HepG2 (cell line): ENCODE measurements around the gene VGLL4. TPM values are rescaled to one million over a fixed set of nuclear protein-coding genes. Genes with fewer than 3 reads are reported as not detected.

Source experiments
- ATF4 ChIP-seq, 2 experiments: fragments of 450-650 bp in 1 of 2; sonication (generic) in 1 of 2; formaldehyde crosslinking; IDR thresholded peaks; 2 replicates each; pipeline versions ENCODE4 v1.5.0 to v1.8.0; 2020 to 2022; ENCODE audit warnings: mild to moderate bottlenecking in 1 of 2, missing genetic modification reagents in 1 of 2
- ATF7 ChIP-seq, 2 experiments: fragments of 450-650 bp in 1 of 2; sonication (generic) in 1 of 2; formaldehyde crosslinking in 1 of 2; IDR thresholded peaks; 2 replicates each; pipeline versions ENCODE4 v1.4.0 to v1.6.1; 2016 to 2020; ENCODE audit warnings: antibody characterized with exemption in 1 of 2, mild to moderate bottlenecking in 1 of 2, missing genetic modification reagents in 1 of 2
- CENPBD1 ChIP-seq: sonication (generic); formaldehyde crosslinking; IDR thresholded peaks from 2 replicates; pipeline ENCODE4 v1.8.0; 2022; ENCODE audit warnings: missing genetic modification reagents, low read depth, mild to moderate bottlenecking, borderline replicate concordance
- GABPA ChIP-seq, 2 experiments: IDR thresholded peaks; 2 replicates each; pipeline ENCODE4 v1.6.1; 2011 to 2016; ENCODE audit warnings: low read depth in 2 of 2, low read length in 1 of 2, missing biosample characterization in 1 of 2, missing genetic modification characterization in 1 of 2
- HNRNPLL ChIP-seq: fragments of 200-400 bp; formaldehyde crosslinking; IDR thresholded peaks from 2 replicates; pipeline ENCODE4 v1.6.1; 2017; ENCODE audit warnings: mild to moderate bottlenecking, low read depth, low read length; ENCODE audit not compliant: poor library complexity, severe bottlenecking
- KLF16 ChIP-seq, 2 experiments: sonication (generic) in 1 of 2; formaldehyde crosslinking in 1 of 2; IDR thresholded peaks; 2 replicates each; pipeline versions ENCODE4 v1.6.1 to v1.8.0; 2016 to 2023; ENCODE audit warnings: missing genetic modification reagents in 2 of 2, missing compliant biosample characterization in 1 of 2
- MXD1 ChIP-seq: sonication (generic); formaldehyde crosslinking; IDR thresholded peaks from 2 replicates; pipeline ENCODE4 v1.4.0; 2020; ENCODE audit warnings: mild to moderate bottlenecking, missing genetic modification reagents
- NCOA2 ChIP-seq: sonication (generic); formaldehyde crosslinking; IDR thresholded peaks from 2 replicates; pipeline ENCODE4 v1.8.0; 2022; ENCODE audit warnings: inconsistent platforms
- NR1H2 ChIP-seq: sonication (generic); formaldehyde crosslinking; IDR thresholded peaks from 2 replicates; pipeline ENCODE4 v1.8.1; 2022; ENCODE audit warnings: low read depth, missing genetic modification reagents, borderline replicate concordance
- NR2F1 ChIP-seq, 2 experiments: fragments of 450-650 bp in 1 of 2; formaldehyde crosslinking in 1 of 2; IDR thresholded peaks; 2 replicates each; pipeline versions ENCODE4 v1.5.0 to v1.6.1; 2016 to 2020; ENCODE audit warnings: mild to moderate bottlenecking in 1 of 2, missing compliant biosample characterization in 1 of 2, missing genetic modification reagents in 1 of 2, moderate library complexity in 1 of 2
- PAX8 ChIP-seq: sonication (generic); formaldehyde crosslinking; IDR thresholded peaks from 2 replicates; pipeline ENCODE4 v1.8.0; 2022; ENCODE audit warnings: mild to moderate bottlenecking, missing genetic modification reagents, borderline replicate concordance
- POLR2AphosphoS5 ChIP-seq: IDR thresholded peaks from 2 replicates; pipeline ENCODE4 v1.6.1; 2012; ENCODE audit warnings: low read depth, low read length
- SOX6 ChIP-seq, 2 experiments: fragments of 450-650 bp in 1 of 2; sonication (generic) in 1 of 2; formaldehyde crosslinking in 1 of 2; IDR thresholded peaks; 2 replicates each; pipeline versions ENCODE4 v1.4.0 to v1.6.1; 2017 to 2020; ENCODE audit warnings: antibody characterized with exemption in 1 of 2, mild to moderate bottlenecking in 1 of 2, missing genetic modification reagents in 1 of 2
- YEATS4 ChIP-seq: sonication (generic); formaldehyde crosslinking; IDR thresholded peaks from 2 replicates; pipeline ENCODE4 v1.4.0; 2020; ENCODE audit warnings: missing genetic modification reagents, borderline replicate concordance
- ZC3H13 ChIP-seq: sonication (generic); formaldehyde crosslinking; IDR thresholded peaks from 2 replicates; pipeline ENCODE4 v1.8.1; 2023; ENCODE audit warnings: mild to moderate bottlenecking, missing genetic modification reagents, moderate library complexity
- ZNF20 ChIP-seq: sonication (generic); formaldehyde crosslinking; IDR thresholded peaks from 2 replicates; pipeline ENCODE4 v1.4.0; 2020; ENCODE audit warnings: mild to moderate bottlenecking, moderate library complexity, missing genetic modification reagents
- ZNF232 ChIP-seq: sonication (generic); formaldehyde crosslinking; IDR thresholded peaks from 2 replicates; pipeline ENCODE4 v1.4.0; 2020; ENCODE audit warnings: missing genetic modification reagents, borderline replicate concordance
- ZNF282 ChIP-seq: fragments of 450-650 bp; IDR thresholded peaks from 2 replicates; pipeline ENCODE4 v1.6.1; 2018; ENCODE audit not compliant: partially characterized antibody
- ZNF430 ChIP-seq: sonication (generic); formaldehyde crosslinking; IDR thresholded peaks from 2 replicates; pipeline ENCODE4 v1.9.0; 2021; ENCODE audit warnings: mild to moderate bottlenecking, missing genetic modification reagents
- ZNF567 ChIP-seq: sonication (generic); formaldehyde crosslinking; IDR thresholded peaks from 2 replicates; pipeline ENCODE4 v1.8.1; 2023; ENCODE audit warnings: mild to moderate bottlenecking, missing genetic modification reagents, borderline replicate concordance
- ZNF790 ChIP-seq: sonication (generic); formaldehyde crosslinking; IDR thresholded peaks from 2 replicates; pipeline ENCODE4 v1.8.0; 2022; ENCODE audit warnings: missing genetic modification reagents, mild to moderate bottlenecking, borderline replicate concordance
- ZNF800 ChIP-seq: sonication (generic); formaldehyde crosslinking; IDR thresholded peaks from 2 replicates; pipeline ENCODE4 v1.4.0; 2020; ENCODE audit warnings: missing genetic modification reagents
- polyA plus RNA-seq, 8 experiments: library from polyadenylated mRNA; depleted of rRNA in 3 of 8; stranded (reverse) in 7 of 8; unstranded in 1 of 8; fragments of >200 nt; fragmentation: Illumina TruSeq in 4 of 8; extraction: Trizol in 4 of 8; gene quantifications; 2 replicates each; pipeline versions ENCODE4 v1.2.1 to v1.2.3, GENCODE V29; 2011 to 2016; ENCODE audit warnings: low read depth in 4 of 8, missing spikeins in 1 of 8, mixed read lengths in 1 of 8; ENCODE audit not compliant: insufficient read depth in 1 of 8
- total RNA-seq, 5 experiments: library from RNA; depleted of rRNA; stranded (reverse); fragments of >200 nt; fragmentation: Illumina TruSeq; extraction: Trizol; gene quantifications; 2 replicates each; pipeline ENCODE4 v1.2.3, GENCODE V29; 2016; ENCODE audit warnings: low read depth in 1 of 5
- TF ChIP-seq, protein P1 (sequence below): sonication (generic); formaldehyde crosslinking; IDR thresholded peaks from 2 replicates; pipeline ENCODE4 v1.4.0; 2020; ENCODE audit warnings: missing genetic modification reagents

Gene VGLL4
- total and polyA plus RNA-seq, 2 of the 13 experiments (the other 11 are each of a cell fraction or from before 2014, with no cell fraction given) = 23.2 to 39.0 TPM

DNA sequence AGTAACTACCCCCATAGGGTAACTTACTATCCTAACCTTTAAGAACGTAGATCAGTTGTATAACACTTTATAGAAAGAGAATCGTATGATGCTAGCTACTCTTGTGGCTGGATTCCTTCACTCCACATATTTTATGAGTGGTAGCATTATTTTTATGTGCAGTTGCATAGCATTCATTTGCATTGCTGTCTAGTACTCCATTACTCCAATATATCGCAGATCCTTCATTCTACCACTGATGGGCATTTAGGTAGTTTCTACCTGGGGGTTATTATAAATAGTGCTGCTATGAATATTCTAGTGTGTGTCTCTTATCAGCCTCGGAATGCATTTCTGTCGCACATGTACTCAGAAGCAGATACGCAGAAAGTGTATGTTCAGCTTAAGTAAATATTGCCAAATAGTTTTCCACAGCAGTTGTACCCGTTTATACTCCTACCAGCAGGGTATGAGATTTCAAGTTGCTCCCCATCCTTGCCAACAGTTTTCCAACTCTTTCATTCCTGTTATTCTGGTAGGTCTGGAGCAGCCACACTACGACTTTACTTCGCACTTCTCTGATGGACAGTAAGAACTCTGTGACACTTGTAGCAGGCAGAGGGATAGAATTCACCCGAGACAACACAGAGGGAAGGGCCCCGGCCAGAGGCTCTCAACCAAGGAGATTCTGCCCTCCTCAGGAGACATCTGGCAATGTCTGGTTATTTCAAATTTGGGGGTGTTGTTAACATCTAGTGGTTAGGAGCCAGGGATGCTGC lies 9.8 kb upstream of the VGLL4 start (continued):
- TF ChIP-seq KLF16 (CRISPR knock-in tag; IDR thresholded peaks at IDR 0.05) (no peak), YEATS4 (CRISPR knock-in tag) (no peak), ATF7 (IDR thresholded peaks at IDR 0.05) (no peak), ATF7 (CRISPR knock-in tag; IDR thresholded peaks at IDR 0.05) (no peak), HNRNPLL (peak; percentile 37), ZNF800 (CRISPR knock-in tag) (no peak), NR1H2 (CRISPR knock-in tag) (no peak), MXD1 (CRISPR knock-in tag) (no peak), PAX8 (CRISPR knock-in tag) (no peak), CENPBD1 (no peak), ZNF790 (CRISPR knock-in tag) (no peak), NR2F1 (CRISPR knock-in tag; IDR thresholded peaks at IDR 0.05) (no peak), ZNF282 (no peak), GABPA (IDR thresholded peaks at IDR 0.05; ENCODE audit: low read depth, low read length) (no peak), GABPA (CRISPR knock-in tag; IDR thresholded peaks at IDR 0.05; ENCODE audit: low read depth) (no peak), ZNF567 (CRISPR knock-in tag) (0 out of 2 replicates have a peak, but pooled peaks have one; percentile 35), ZNF232 (CRISPR knock-in tag) (no peak), ZC3H13 (CRISPR knock-in tag) (no peak), SOX6 (IDR thresholded peaks at IDR 0.05) (no peak), SOX6 (CRISPR knock-in tag; IDR thresholded peaks at IDR 0.05) (no peak), POLR2AphosphoS5 (no peak), ZNF20 (no peak), NCOA2 (no peak), ZNF430 (CRISPR knock-in tag) (no peak), ATF4 (CRISPR knock-in tag; IDR thresholded peaks at IDR 0.05) (no peak)
- TF ChIP-seq, protein P1, sequence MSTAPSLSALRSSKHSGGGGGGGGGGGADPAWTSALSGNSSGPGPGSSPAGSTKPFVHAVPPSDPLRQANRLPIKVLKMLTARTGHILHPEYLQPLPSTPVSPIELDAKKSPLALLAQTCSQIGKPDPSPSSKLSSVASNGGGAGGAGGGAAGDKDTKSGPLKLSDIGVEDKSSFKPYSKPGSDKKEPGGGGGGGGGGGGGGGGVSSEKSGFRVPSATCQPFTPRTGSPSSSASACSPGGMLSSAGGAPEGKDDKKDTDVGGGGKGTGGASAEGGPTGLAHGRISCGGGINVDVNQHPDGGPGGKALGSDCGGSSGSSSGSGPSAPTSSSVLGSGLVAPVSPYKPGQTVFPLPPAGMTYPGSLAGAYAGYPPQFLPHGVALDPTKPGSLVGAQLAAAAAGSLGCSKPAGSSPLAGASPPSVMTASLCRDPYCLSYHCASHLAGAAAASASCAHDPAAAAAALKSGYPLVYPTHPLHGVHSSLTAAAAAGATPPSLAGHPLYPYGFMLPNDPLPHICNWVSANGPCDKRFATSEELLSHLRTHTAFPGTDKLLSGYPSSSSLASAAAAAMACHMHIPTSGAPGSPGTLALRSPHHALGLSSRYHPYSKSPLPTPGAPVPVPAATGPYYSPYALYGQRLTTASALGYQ (CRISPR knock-in tag) = no peak
